Measurements from ENCODE around the gene STAT3. TPM values are rescaled to one million over a fixed set of nuclear protein-coding genes. Genes with fewer than 3 reads are reported as not detected.

The STAT3 gene
- total and polyA plus RNA-seq, 9 of the 15 experiments (the other 6 are each of a cell fraction or from before 2014, with no cell fraction given) = 90.0 to 179 (median 114) TPM

GRCh38 chr17:42422958-42423712 is 34.9 kb upstream of the STAT3 start, which contains the start of gene CAVIN1:
Gene CAVIN1 (minus strand): TSS chr17:42423256. CDS start chr17:42423097, 159 bp downstream.
- in situ Hi-C loops (cut with MboI) = loop anchor here (5.0 kb wide), 1 partner anchor 104 kb away; no protein-coding TSS in a partner anchor
- H3K4me2 ChIP-seq (ENCODE audit: insufficient read depth, low read length) = peak within 1 kb of the TSS; percentile 93
- peaks cover 12% of the 10 kb centered on the region; the same call in 1 of the 2 replicates for H4K20me1 ChIP-seq (replicated peaks; ENCODE audit: control insufficient read depth, insufficient read depth, low read length)
- BruUV-seq (replicated peaks) = no TSS peak
- H3K9me3 ChIP-seq (replicated peaks; ENCODE audit: control insufficient read depth, insufficient read depth, low read depth, low read length) = no peaks in the 10 kb centered on the region
- peak; percentile 93 to 99 (median 98) for DNase-seq (ENCODE audit: extremely low read depth in 1 of 4, low spot score in 3 of 4)
- FAIRE-seq = peak; percentile 59
- H3K9me1 ChIP-seq (ENCODE audit: control insufficient read depth, insufficient read depth, low read length) = no peaks in the 10 kb centered on the region
- CTCF ChIA-PET (ENCODE audit: low intra/inter-chr PET ratio) = no interaction called here
- H2AFZ ChIP-seq (ENCODE audit: low read depth, low read length) = peak within 1 kb of the TSS; percentile 66
- POLR2A ChIA-PET = interaction anchor here (0.6 to 2.2 kb wide), 16 partner anchors 8 to 359 kb away, joined by 3 to 10 read pairs (median 4); no protein-coding TSS in a partner anchor
- peaks cover 27% of the 10 kb centered on the region; the same call in 2 of the 3 replicates for H3K36me3 ChIP-seq (ENCODE audit: control insufficient read depth, insufficient read depth, low read length)
- intact Hi-C loops (cut with micrococcal nuclease) = loop anchor here (2.0 kb wide), 1 partner anchor 36 kb away; the partner anchor contains the start of gene ATP6V0A1
- peak; percentile 88 for ATAC-seq
- H3K79me2 ChIP-seq (ENCODE audit: control insufficient read depth, insufficient read depth, low read length) = peaks cover 48% of the 10 kb centered on the region
- H3K9ac ChIP-seq (ENCODE audit: insufficient read depth in 1 of 2, low read depth in 2 of 2, low read length in 2 of 2) = peak within 1 kb of the TSS; percentile 77 to 97
- peak within 1 kb of the TSS; percentile 71 for H3K27ac ChIP-seq (ENCODE audit: extremely low read depth, low read depth, low read length)
- H3K4me1 ChIP-seq (replicated peaks in 1 of 2; ENCODE audit: control insufficient read depth in 2 of 2, insufficient read depth in 2 of 2, low read length in 2 of 2) = peaks cover 21 to 33% of the 10 kb centered on the region in 2 experiments; a peak in 4 of 5 replicates
- 2% methylated on average over 38 of the region's 58 CpGs for WGBS (ENCODE audit: insufficient coverage, low coverage, missing lambda C conversion rate)
- H3K4me3 ChIP-seq = peak within 1 kb of the TSS; percentile 64
- H3K27me3 ChIP-seq (ENCODE audit: control insufficient read depth in 2 of 2, insufficient read depth in 2 of 2, low read length in 2 of 2) = no peaks in the 10 kb centered on the region
- no peak for TF ChIP-seq PURB (CRISPR knock-in tag; IDR thresholded peaks at IDR 0.05; ENCODE audit: low read depth)
- no peak for TF ChIP-seq ZNF143 (CRISPR knock-in tag; IDR thresholded peaks at IDR 0.05)
- TF ChIP-seq THAP12 (CRISPR knock-in tag; IDR thresholded peaks at IDR 0.05) = peak; percentile 44; the same call in 1 of the 2 replicates
- peak; percentile 71; the same call in 1 of the 2 replicates for TF ChIP-seq MTA3 (IDR thresholded peaks at IDR 0.05; ENCODE audit: borderline replicate concordance)
- peak; percentile 67; the same call in 1 of the 2 replicates for TF ChIP-seq PHF8 (IDR thresholded peaks at IDR 0.05; ENCODE audit: borderline replicate concordance, low read length)
- peak; percentile 94 for TF ChIP-seq NCOA6 (IDR thresholded peaks at IDR 0.05)
- no peak for TF ChIP-seq ATF1 (CRISPR knock-in tag; IDR thresholded peaks at IDR 0.05)
- peak; percentile 41; the same call in 1 of the 2 replicates for TF ChIP-seq ATF1 (tag; IDR thresholded peaks at IDR 0.05)
- no peak for TF ChIP-seq ZFP30 (CRISPR knock-in tag; IDR thresholded peaks at IDR 0.05; ENCODE audit: borderline replicate concordance)
- TF ChIP-seq ZZZ3 (IDR thresholded peaks at IDR 0.05) = no peak
- peak; percentile 2 for TF ChIP-seq MXD1 (CRISPR knock-in tag; IDR thresholded peaks at IDR 0.05; ENCODE audit: borderline replicate concordance, poor library complexity, severe bottlenecking)
- no peak for TF ChIP-seq ZHX1 (conservative IDR thresholded peaks at IDR 0.05; ENCODE audit: low read length)
- TF ChIP-seq TCF7L2 (IDR thresholded peaks at IDR 0.05; ENCODE audit: low read depth, low read length) = no peak
- TF ChIP-seq MAZ (CRISPR knock-in tag; conservative IDR thresholded peaks at IDR 0.05 in 1 of 2, IDR thresholded peaks at IDR 0.05 in 1 of 2) = peak; percentile 71 to 90
- TF ChIP-seq SMAD2 (IDR thresholded peaks at IDR 0.05; ENCODE audit: low read depth, low read length) = no peak
- peak; percentile 29 for TF ChIP-seq TAF9B (IDR thresholded peaks at IDR 0.05; ENCODE audit: partially characterized antibody)
